SKM-1 treated with dmso at 0.1 percent for 144 hours (cell line): ENCODE measurements around the gene NPB.

ENCODE experiments used
- DNase-seq: peaks from one replicate; lab custom pipeline; 2025; ENCODE audit not compliant: unreplicated experiment; lab: John Stamatoyannopoulos, UW

NPB gene

GRCh38 chr17:81898885-81899284, 3.2 kb upstream of the NPB start:
- DNase-seq, result no peak

GRCh38 chr17:81899514-81900166, 2.4 kb upstream of the NPB start:
- no peak for DNase-seq

GRCh38 chr17:81900181-81900820, 1.7 kb upstream of the NPB start:
- no peak for DNase-seq

- DNase-seq, result no peak
Measured at GRCh38 chr17:81901167-81902022, 643 bp upstream of the NPB start.

- DNase-seq, result no peak
Measured at GRCh38 chr17:81902653-81903414, 796 bp downstream of the NPB start.

- no peak for DNase-seq
Measured at GRCh38 chr17:81903415-81903831, 1.4 kb downstream of the NPB start.

- DNase-seq, result no peak
Measured at GRCh38 chr17:81903896-81904599, 2.0 kb downstream of the NPB start.

GRCh38 chr17:81904600-81905423, 2.8 kb downstream of the NPB start:
- DNase-seq, result no peak

- no peak for DNase-seq
Measured at GRCh38 chr17:81905424-81905875, 3.4 kb downstream of the NPB start.

GRCh38 chr17:81905993-81906392, 4.0 kb downstream of the NPB start:
- DNase-seq, result no peak

GRCh38 chr17:81906476-81907218, 4.6 kb downstream of the NPB start:
- no peak for DNase-seq

GRCh38 chr17:81907219-81908145, 5.4 kb downstream of the NPB start:
- DNase-seq, result no peak

- no peak for DNase-seq
Measured at GRCh38 chr17:81908793-81909192, 6.8 kb downstream of the NPB start.

- no peak for DNase-seq
Measured at GRCh38 chr17:81909231-81909630, 7.2 kb downstream of the NPB start.

GRCh38 chr17:81909966-81910839, 8.2 kb downstream of the NPB start:
- no peak for DNase-seq

- no peak for DNase-seq
Measured at GRCh38 chr17:81910840-81911276, 8.8 kb downstream of the NPB start.
